ENCODE data around the gene AKT2.

AKT2 gene

GRCh38 chr19:40277356-40278059 is 7.6 kb downstream of the AKT2 start:
- no peak overlapping the region for H3K4me3 ChIP-seq (ENCODE audit: low read depth, low read length)
- no peak for DNase-seq (ENCODE audit: low read depth)

- H3K4me3 ChIP-seq (ENCODE audit: low read depth, low read length) = no peak overlapping the region
- DNase-seq (ENCODE audit: low read depth) = no peak
Measured at GRCh38 chr19:40274585-40275544, 10.3 kb downstream of the AKT2 start.

- no peak overlapping the region for H3K4me3 ChIP-seq (ENCODE audit: low read depth, low read length)
- no peak for DNase-seq (ENCODE audit: low read depth)
Measured at GRCh38 chr19:40273469-40274360, 11.4 kb downstream of the AKT2 start.

- no peak overlapping the region for H3K4me3 ChIP-seq (ENCODE audit: low read depth, low read length)
- no peak for DNase-seq (ENCODE audit: low read depth)
Measured at GRCh38 chr19:40272261-40272660, 12.9 kb downstream of the AKT2 start.

- no peak overlapping the region for H3K4me3 ChIP-seq (ENCODE audit: low read depth, low read length)
- no peak for DNase-seq (ENCODE audit: low read depth)
Measured at GRCh38 chr19:40271706-40272105, 13.4 kb downstream of the AKT2 start.

- DNase-seq (ENCODE audit: low read depth) = no peak
- no peak overlapping the region for H3K4me3 ChIP-seq (ENCODE audit: low read depth, low read length)
Measured at GRCh38 chr19:40270362-40271089, 14.6 kb downstream of the AKT2 start.

GRCh38 chr19:40269216-40269940 is 15.8 kb downstream of the AKT2 start:
- no peak for DNase-seq (ENCODE audit: low read depth)
- H3K4me3 ChIP-seq (ENCODE audit: low read depth, low read length) = no peak overlapping the region

GRCh38 chr19:40267601-40267997 is 17.5 kb downstream of the AKT2 start:
- DNase-seq (ENCODE audit: low read depth) = no peak
- no peak overlapping the region for H3K4me3 ChIP-seq (ENCODE audit: low read depth, low read length)

GRCh38 chr19:40266912-40267600 is 18.1 kb downstream of the AKT2 start:
- H3K4me3 ChIP-seq (ENCODE audit: low read depth, low read length) = no peak overlapping the region
- no peak for DNase-seq (ENCODE audit: low read depth)

GRCh38 chr19:40266119-40266518 is 19.0 kb downstream of the AKT2 start:
- DNase-seq (ENCODE audit: low read depth) = no peak
- H3K4me3 ChIP-seq (ENCODE audit: low read depth, low read length) = no peak overlapping the region

GRCh38 chr19:40265763-40266099 is 19.4 kb downstream of the AKT2 start:
- DNase-seq (ENCODE audit: low read depth) = no peak
- H3K4me3 ChIP-seq (ENCODE audit: low read depth, low read length) = no peak overlapping the region

GRCh38 chr19:40265055-40265762 is 19.9 kb downstream of the AKT2 start:
- no peak overlapping the region for H3K4me3 ChIP-seq (ENCODE audit: low read depth, low read length)

GRCh38 chr19:40264314-40265054 is 20.7 kb downstream of the AKT2 start:
- no peak for DNase-seq (ENCODE audit: low read depth)
- H3K4me3 ChIP-seq (ENCODE audit: low read depth, low read length) = no peak overlapping the region

More at GRCh38 chr19:40265055-40265762, 19.9 kb downstream of the AKT2 start:
- DNase-seq (ENCODE audit: low read depth) = no peak

- DNase-seq (ENCODE audit: low read depth) = no peak
- H3K4me3 ChIP-seq (ENCODE audit: low read depth, low read length) = no peak overlapping the region
Measured at GRCh38 chr19:40263440-40264313, 21.5 kb downstream of the AKT2 start.

GRCh38 chr19:40262422-40262821 is 22.7 kb downstream of the AKT2 start:
- no peak for DNase-seq (ENCODE audit: low read depth)
- no peak overlapping the region for H3K4me3 ChIP-seq (ENCODE audit: low read depth, low read length)

GRCh38 chr19:40261631-40262030 is 23.5 kb downstream of the AKT2 start:
- H3K4me3 ChIP-seq (ENCODE audit: low read depth, low read length) = no peak overlapping the region
- no peak for DNase-seq (ENCODE audit: low read depth)

All from skeletal muscle cell (primary cell).